HG02623 (cell line): ENCODE results near the gene NGRN.
"Not testable (repeated sequence)": the region's sequence is repeated elsewhere in the genome, so short reads cannot be mapped to it uniquely, and the experiment has no call there.

Experiments
- ATAC-seq: cut with Tn5 transposase; IDR thresholded peaks from one replicate; pipeline ENCODE4 v1.9.1; 2021; ENCODE audit warnings: moderate library complexity; ENCODE audit not compliant: unreplicated experiment

The NGRN gene

GRCh38 chr15:90280743-90281142 lies 15.3 kb downstream of the NGRN start:
- ATAC-seq: not testable (repeated sequence)

- not testable (repeated sequence) for ATAC-seq
Measured at GRCh38 chr15:90281637-90282036, 16.2 kb downstream of the NGRN start.

- no peak for ATAC-seq
Measured at GRCh38 chr15:90286678-90287077, 21.2 kb downstream of the NGRN start.

- ATAC-seq: no peak
Measured at GRCh38 chr15:90287101-90287500, 21.6 kb downstream of the NGRN start.

GRCh38 chr15:90287946-90288345 lies 22.5 kb downstream of the NGRN start:
- no peak for ATAC-seq

- no peak for ATAC-seq
Measured at GRCh38 chr15:90291679-90292356, 26.3 kb downstream of the NGRN start.

GRCh38 chr15:90293040-90293810 lies 27.8 kb downstream of the NGRN start:
- ATAC-seq: not testable (repeated sequence)

GRCh38 chr15:90294159-90294558 lies 28.7 kb downstream of the NGRN start:
- no peak for ATAC-seq

GRCh38 chr15:90294601-90295269 lies 29.3 kb downstream of the NGRN start:
- no peak for ATAC-seq

- no peak for ATAC-seq
Measured at GRCh38 chr15:90295270-90295648, 29.8 kb downstream of the NGRN start.

GRCh38 chr15:90296316-90296884 lies 30.9 kb downstream of the NGRN start:
- ATAC-seq: not testable (repeated sequence)

GRCh38 chr15:90297021-90297420 lies 31.5 kb downstream of the NGRN start:
- ATAC-seq: no peak

GRCh38 chr15:90300541-90300940 lies 35.1 kb downstream of the NGRN start:
- ATAC-seq: no peak

GRCh38 chr15:90300988-90301706 lies 35.7 kb downstream of the NGRN start:
- ATAC-seq: no peak

- ATAC-seq: no peak
Measured at GRCh38 chr15:90301707-90302300, 36.3 kb downstream of the NGRN start.

- ATAC-seq: not testable (repeated sequence)
Measured at GRCh38 chr15:90305355-90305754, 39.9 kb downstream of the NGRN start.

GRCh38 chr15:90305932-90306331 lies 40.5 kb downstream of the NGRN start:
- ATAC-seq: no peak

- no peak for ATAC-seq
Measured at GRCh38 chr15:90306560-90306959, 41.1 kb downstream of the NGRN start.

GRCh38 chr15:90307661-90308060 lies 42.2 kb downstream of the NGRN start:
- no peak for ATAC-seq

- ATAC-seq: no peak
Measured at GRCh38 chr15:90309020-90309419, 43.5 kb downstream of the NGRN start.
